Colonic mucosa (tissue), 4 donors: ENCODE results near the gene MAN1B1. TPM values are rescaled to one million over a fixed set of nuclear protein-coding genes. Genes with fewer than 3 reads are reported as not detected.

Source experiments
- DNase-seq: peaks from one replicate; pipeline ENCODE4 v3.0.0-alpha.2; 2020
- H3K27ac ChIP-seq: fragments of 200-600 bp; one replicate; pipeline ENCODE4 v1.8.0; 2021
- H3K27me3 ChIP-seq: fragments of 200-600 bp; one replicate; pipeline ENCODE4 v1.8.0; 2021
- H3K36me3 ChIP-seq: fragments of 200-600 bp; one replicate; pipeline ENCODE4 v1.8.0; 2021
- H3K4me1 ChIP-seq: fragments of 200-600 bp; one replicate; pipeline ENCODE4 v1.8.0; 2021; ENCODE audit warnings: mild to moderate bottlenecking
- H3K4me3 ChIP-seq: fragments of 200-600 bp; one replicate; pipeline ENCODE4 v1.8.0; 2021
- H3K9ac ChIP-seq, 2 donors: one replicate each; pipeline ENCODE4 v1.7.0; 2013; ENCODE audit warnings: control low read depth in 2 of 2, low read depth in 2 of 2, low read length in 2 of 2
- H3K9me3 ChIP-seq: fragments of 200-600 bp; one replicate; pipeline ENCODE4 v1.8.0; 2021
- CTCF ChIP-seq: fragments of 200-600 bp; IDR thresholded peaks from one replicate; pipeline ENCODE4 v1.8.0; 2022; ENCODE audit warnings: antibody characterized with exemption, mild to moderate bottlenecking
- intact Hi-C: fragments of 100-400 bp; cut with DNase I; formaldehyde crosslinking; loops from one replicate; pipeline ENCODE4 v1.14.1; 2022
- total RNA-seq, 2 donors: library from RNA; stranded (reverse); fragmentation: NEBNext Ultra II Directional in 1 of 2; extraction: Animal tissue kit (Norgen Biotek cat#: 25700) in 1 of 2; gene quantifications; one replicate each; pipeline ENCODE4 v1.2.1, GENCODE V29; 2021
- donor health status: healthy.
- donor health status: DM: no; HTN: no; CAD: no.
- donor health status: DM: no; HTN: no; CAD: no.

Gene MAN1B1
- total RNA-seq, 2 donors from 2014 or later: 43.5 to 52.6 TPM

DNA sequence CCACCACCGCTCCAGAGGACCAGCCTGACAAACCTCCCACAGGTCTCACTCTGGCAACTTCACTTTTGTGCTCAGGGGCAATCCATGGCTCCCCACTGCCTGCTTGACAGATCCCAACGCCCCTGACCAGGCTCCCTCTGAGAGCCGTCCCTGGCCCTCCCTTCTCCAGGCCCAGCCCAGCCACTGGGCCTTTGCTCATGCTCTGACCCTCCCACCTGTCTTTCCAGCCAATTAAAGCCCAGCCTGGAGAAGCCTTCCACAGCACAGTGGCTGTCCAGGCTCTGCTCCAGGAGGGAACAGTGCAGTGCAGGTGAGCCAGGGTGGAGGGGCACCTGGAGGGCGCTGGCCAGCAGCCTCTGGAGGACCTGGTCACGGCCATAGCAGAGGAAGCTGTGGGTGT is 36.2 kb upstream of the MAN1B1 start:
- Histone ChIP-seq H3K27me3 (peaks cover 27% of the 10 kb centered on the region), H3K36me3 (no peaks in the 10 kb centered on the region), H3K9ac (no peak overlapping the region), H3K4me1 (peaks cover 29% of the 10 kb centered on the region), H3K9me3 (no peaks in the 10 kb centered on the region), H3K4me3 (no peak overlapping the region), H3K27ac (no peak overlapping the region)
- no peak for DNase-seq
- no peak for TF ChIP-seq CTCF
- intact Hi-C loops: no loop called here

GRCh38 chr9:137051145-137051724 is 35.5 kb upstream of the MAN1B1 start:
- H3K4me1 ChIP-seq: peaks cover 30% of the 10 kb centered on the region
- no peak overlapping the region for H3K27ac ChIP-seq
- no peak overlapping the region for H3K4me3 ChIP-seq
- H3K9me3 ChIP-seq: no peaks in the 10 kb centered on the region
- no peaks in the 10 kb centered on the region for H3K36me3 ChIP-seq
- no peak overlapping the region for H3K9ac ChIP-seq
- intact Hi-C loops: no loop called here
- peaks cover 27% of the 10 kb centered on the region for H3K27me3 ChIP-seq
- no peak for DNase-seq
- no peak for TF ChIP-seq CTCF

- no peaks in the 10 kb centered on the region for H3K9me3 ChIP-seq
- no peak overlapping the region for H3K4me3 ChIP-seq
- DNase-seq: no peak
- intact Hi-C loops: no loop called here
- no peaks in the 10 kb centered on the region for H3K36me3 ChIP-seq
- no peak overlapping the region for H3K27ac ChIP-seq
- no peak overlapping the region for H3K9ac ChIP-seq
- no peak for TF ChIP-seq CTCF
- peaks cover 27% of the 10 kb centered on the region for H3K27me3 ChIP-seq
- peaks cover 36% of the 10 kb centered on the region for H3K4me1 ChIP-seq
These were observed 34.5 kb upstream of the MAN1B1 start for GRCh38 chr9:137052293-137052692.

DNA sequence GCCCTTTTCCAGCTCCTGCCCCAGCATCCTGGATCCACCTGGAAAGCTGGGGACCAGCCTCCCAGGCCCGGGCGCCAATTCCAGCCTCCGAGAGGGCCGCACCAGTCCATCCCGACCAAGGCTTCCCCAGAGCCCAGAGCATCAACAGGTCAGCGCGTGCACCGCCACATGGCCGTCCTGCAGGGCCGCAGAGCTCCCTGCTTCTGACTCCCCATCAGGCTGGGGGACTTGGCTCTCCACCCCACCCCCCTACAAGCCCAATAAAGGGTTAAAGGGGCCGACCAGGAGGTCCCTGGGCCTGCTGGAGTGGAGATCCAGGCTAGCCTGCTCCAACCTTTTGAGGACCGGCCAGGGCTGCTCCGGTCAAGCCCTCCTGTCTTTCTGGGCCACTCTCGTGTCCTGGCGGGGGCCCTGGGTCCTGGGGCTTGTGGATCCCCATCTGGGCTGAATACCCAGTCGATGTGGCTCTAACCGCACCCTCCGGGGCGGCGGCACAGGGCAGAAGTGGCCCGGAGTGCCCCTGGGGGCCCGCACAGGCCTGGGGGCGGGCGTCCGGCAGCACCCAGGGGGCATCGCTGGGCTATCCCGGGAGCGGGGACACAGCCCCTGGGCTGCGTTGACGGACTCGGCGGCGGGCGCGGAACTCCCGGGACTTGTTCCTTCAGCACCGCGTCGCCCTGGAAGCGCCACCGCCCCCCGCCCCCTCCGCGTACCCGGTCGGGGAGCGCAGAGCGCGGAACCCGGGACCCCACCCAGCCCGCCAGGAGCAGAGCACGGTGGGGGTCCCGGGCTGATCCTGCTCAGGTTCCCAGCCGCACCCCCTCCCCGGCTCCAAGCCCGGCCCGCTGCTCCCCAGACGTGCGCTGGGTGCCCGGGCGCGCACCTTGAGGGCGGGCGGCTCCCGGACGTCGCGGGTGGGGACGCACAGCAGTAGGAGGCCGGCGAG is 33.5 kb upstream of the MAN1B1 start:
- Histone ChIP-seq H3K4me3 (peak overlapping the region; percentile 54), H3K4me1 (peaks cover 43% of the 10 kb centered on the region), H3K27me3 (peaks cover 20% of the 10 kb centered on the region), H3K27ac (no peak overlapping the region), H3K9me3 (no peaks in the 10 kb centered on the region), H3K36me3 (no peaks in the 10 kb centered on the region), H3K9ac (peak overlapping the region; percentile 26 to 79)
- no peak for TF ChIP-seq CTCF
- DNase-seq: no peak
- intact Hi-C loops: no loop called here

DNA sequence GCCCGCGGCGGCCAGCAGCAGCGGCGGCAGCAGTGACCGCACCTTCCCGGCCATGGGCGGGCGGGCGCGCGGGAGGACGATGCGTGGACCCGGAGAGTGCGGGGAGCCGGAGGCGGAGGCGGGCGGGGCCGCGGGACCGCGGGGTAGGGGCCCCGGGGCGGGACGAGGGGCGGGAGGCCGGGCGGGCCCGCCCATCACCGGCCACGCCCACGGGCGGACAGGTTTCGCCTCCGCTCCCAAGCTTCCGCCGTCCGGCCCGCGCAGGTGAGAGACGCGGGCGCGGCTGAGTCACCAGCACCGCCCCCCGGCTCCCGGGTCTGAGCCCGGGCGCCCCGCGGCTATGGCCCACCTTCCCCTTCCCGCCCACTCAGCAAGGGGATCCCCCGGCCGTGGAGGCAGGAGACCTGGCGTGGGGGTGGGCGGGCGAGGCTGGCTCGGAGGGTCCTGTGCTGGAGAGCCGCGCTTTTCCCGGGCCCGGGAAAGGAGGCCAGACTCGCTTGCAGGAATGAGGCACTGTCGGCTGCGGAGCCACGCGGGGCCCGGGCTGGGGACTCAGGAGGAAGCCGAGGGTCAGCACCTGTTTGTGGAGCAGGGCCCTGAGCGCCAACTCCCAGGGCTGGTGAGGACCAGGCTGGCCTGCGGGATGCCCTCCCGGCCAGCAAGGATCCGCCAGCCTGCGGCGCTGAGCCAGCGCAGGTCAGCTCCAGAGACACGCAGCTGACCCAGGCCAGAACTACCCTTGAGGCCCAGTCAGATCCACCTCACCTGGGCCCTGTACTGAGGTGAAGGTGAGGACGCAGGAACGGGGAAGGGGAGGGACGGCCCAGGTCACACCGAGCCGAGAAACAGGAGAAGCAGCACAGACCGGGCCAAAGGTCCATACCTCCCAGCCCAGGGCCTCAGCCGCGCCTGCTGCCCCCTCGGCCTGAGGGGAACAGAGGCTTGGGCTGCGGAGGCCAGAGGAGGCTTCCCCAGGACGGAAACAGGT is 32.5 kb upstream of the MAN1B1 start, which contains the start of gene ENTPD2:
ENTPD2 (minus strand) TSS at position 118 of the 988 bp plus-strand sequence; CDS start at position 54, 64 bp downstream.
- Histone ChIP-seq H3K27ac (peak within 1 kb of the TSS; percentile 84), H3K9ac (peak within 1 kb of the TSS; percentile 74 to 79), H3K27me3 (peaks cover 11% of the 10 kb centered on the region), H3K36me3 (no peaks in the 10 kb centered on the region), H3K9me3 (no peaks in the 10 kb centered on the region), H3K4me3 (peak within 1 kb of the TSS; percentile 54), H3K4me1 (peaks cover 43% of the 10 kb centered on the region)
- DNase-seq: peak; percentile 86
- no peak for TF ChIP-seq CTCF
- intact Hi-C loops: no loop called here
